WTC11 (cell line): ENCODE measurements around the gene NOL12.

ENCODE experiments used
- AFF4 ChIP-seq: sonication (generic); formaldehyde crosslinking; IDR thresholded peaks from 2 replicates; pipeline ENCODE4 v1.8.1; 2023; ENCODE audit warnings: mild to moderate bottlenecking, missing genetic modification reagents, borderline replicate concordance
- ATF2 ChIP-seq: sonication (generic); formaldehyde crosslinking; IDR thresholded peaks from 2 replicates; pipeline ENCODE4 v1.8.1; 2022; ENCODE audit warnings: low read depth, missing genetic modification reagents, borderline replicate concordance
- ATF3 ChIP-seq: sonication (generic); formaldehyde crosslinking; conservative IDR thresholded peaks from 2 replicates; pipeline ENCODE4 v1.8.1; 2022; ENCODE audit warnings: mild to moderate bottlenecking, missing genetic modification reagents
- CREB1 ChIP-seq: sonication (generic); formaldehyde crosslinking; IDR thresholded peaks from 2 replicates; pipeline ENCODE4 v1.8.0; 2023; ENCODE audit warnings: mild to moderate bottlenecking, missing genetic modification reagents
- FOXK1 ChIP-seq: sonication (generic); formaldehyde crosslinking; IDR thresholded peaks from 2 replicates; pipeline ENCODE4 v1.8.0; 2022; ENCODE audit warnings: mild to moderate bottlenecking, moderate library complexity, missing genetic modification reagents
- FOXP1 ChIP-seq: sonication (generic); formaldehyde crosslinking; IDR thresholded peaks from 2 replicates; pipeline ENCODE4 v1.8.0; 2022; ENCODE audit warnings: missing genetic modification reagents, mild to moderate bottlenecking, moderate library complexity, borderline replicate concordance
- MYBL2 ChIP-seq: sonication (generic); formaldehyde crosslinking; IDR thresholded peaks from 2 replicates; pipeline ENCODE4 v1.8.1; 2023; ENCODE audit warnings: mild to moderate bottlenecking, moderate library complexity, missing genetic modification reagents
- NFYB ChIP-seq: sonication (generic); formaldehyde crosslinking; conservative IDR thresholded peaks from 2 replicates; pipeline ENCODE4 v1.8.0; 2022; ENCODE audit warnings: low read depth, missing genetic modification reagents
- SP1 ChIP-seq: sonication (generic); formaldehyde crosslinking; conservative IDR thresholded peaks from 2 replicates; pipeline ENCODE4 v1.8.1; 2022; ENCODE audit warnings: missing genetic modification reagents
- TF ChIP-seq, protein P1 (sequence below): fragments of 200-600 bp; IDR thresholded peaks from 2 replicates; pipeline ENCODE4 v1.8.0; 2022; ENCODE audit warnings: antibody characterized with exemption

- TF ChIP-seq ATF3 (CRISPR knock-in tag) (no peak), NFYB (CRISPR knock-in tag) (no peak), AFF4 (CRISPR knock-in tag) (no peak), MYBL2 (no peak), FOXK1 (CRISPR knock-in tag) (no peak), CREB1 (CRISPR knock-in tag) (no peak), FOXP1 (CRISPR knock-in tag) (no peak), ATF2 (CRISPR knock-in tag) (no peak), SP1 (no peak)
- TF ChIP-seq, protein P1, sequence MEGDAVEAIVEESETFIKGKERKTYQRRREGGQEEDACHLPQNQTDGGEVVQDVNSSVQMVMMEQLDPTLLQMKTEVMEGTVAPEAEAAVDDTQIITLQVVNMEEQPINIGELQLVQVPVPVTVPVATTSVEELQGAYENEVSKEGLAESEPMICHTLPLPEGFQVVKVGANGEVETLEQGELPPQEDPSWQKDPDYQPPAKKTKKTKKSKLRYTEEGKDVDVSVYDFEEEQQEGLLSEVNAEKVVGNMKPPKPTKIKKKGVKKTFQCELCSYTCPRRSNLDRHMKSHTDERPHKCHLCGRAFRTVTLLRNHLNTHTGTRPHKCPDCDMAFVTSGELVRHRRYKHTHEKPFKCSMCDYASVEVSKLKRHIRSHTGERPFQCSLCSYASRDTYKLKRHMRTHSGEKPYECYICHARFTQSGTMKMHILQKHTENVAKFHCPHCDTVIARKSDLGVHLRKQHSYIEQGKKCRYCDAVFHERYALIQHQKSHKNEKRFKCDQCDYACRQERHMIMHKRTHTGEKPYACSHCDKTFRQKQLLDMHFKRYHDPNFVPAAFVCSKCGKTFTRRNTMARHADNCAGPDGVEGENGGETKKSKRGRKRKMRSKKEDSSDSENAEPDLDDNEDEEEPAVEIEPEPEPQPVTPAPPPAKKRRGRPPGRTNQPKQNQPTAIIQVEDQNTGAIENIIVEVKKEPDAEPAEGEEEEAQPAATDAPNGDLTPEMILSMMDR: no peak
These were observed 48.2 kb downstream of the NOL12 start for GRCh38 chr22:37734402-37734700.
